Measurements from ENCODE around the gene MLN. TPM values are rescaled to one million over a fixed set of nuclear protein-coding genes. Genes with fewer than 3 reads are reported as not detected.

MLN gene
- total RNA-seq, 4 donors from 2014 or later, result not detected

- TF ChIP-seq, protein P1, sequence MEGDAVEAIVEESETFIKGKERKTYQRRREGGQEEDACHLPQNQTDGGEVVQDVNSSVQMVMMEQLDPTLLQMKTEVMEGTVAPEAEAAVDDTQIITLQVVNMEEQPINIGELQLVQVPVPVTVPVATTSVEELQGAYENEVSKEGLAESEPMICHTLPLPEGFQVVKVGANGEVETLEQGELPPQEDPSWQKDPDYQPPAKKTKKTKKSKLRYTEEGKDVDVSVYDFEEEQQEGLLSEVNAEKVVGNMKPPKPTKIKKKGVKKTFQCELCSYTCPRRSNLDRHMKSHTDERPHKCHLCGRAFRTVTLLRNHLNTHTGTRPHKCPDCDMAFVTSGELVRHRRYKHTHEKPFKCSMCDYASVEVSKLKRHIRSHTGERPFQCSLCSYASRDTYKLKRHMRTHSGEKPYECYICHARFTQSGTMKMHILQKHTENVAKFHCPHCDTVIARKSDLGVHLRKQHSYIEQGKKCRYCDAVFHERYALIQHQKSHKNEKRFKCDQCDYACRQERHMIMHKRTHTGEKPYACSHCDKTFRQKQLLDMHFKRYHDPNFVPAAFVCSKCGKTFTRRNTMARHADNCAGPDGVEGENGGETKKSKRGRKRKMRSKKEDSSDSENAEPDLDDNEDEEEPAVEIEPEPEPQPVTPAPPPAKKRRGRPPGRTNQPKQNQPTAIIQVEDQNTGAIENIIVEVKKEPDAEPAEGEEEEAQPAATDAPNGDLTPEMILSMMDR (IDR thresholded peaks at IDR 0.05), result peak in 2 of 3 donors; percentile 68 to 83
- ATAC-seq (ENCODE audit: low FRiP score) (peak; percentile 90), DNase-seq (ENCODE audit: low spot score) (no peak)
Observed at GRCh38 chr6:33771146-33772081, 32.4 kb downstream of the MLN start.

DNA sequence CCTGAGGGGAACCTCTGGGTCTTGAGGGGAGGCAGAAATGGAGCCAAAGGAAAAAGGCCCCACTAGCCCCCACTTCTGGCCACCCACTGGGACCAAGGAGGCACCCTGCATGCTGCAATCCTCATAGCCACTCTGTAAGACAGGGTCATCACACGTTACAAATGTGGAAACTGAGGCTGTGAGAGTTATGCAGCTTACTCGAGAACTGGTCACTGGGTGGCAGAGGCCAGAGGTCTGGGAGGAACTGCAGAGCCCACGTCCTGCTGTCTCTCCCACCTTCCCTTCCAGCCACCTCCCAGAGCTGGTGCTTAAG is 33.0 kb downstream of the MLN start:
- DNase-seq (ENCODE audit: low spot score) (no peak), ATAC-seq (ENCODE audit: low FRiP score) (no peak)
- TF ChIP-seq, protein P1 (IDR thresholded peaks at IDR 0.05), result no peak

DNA sequence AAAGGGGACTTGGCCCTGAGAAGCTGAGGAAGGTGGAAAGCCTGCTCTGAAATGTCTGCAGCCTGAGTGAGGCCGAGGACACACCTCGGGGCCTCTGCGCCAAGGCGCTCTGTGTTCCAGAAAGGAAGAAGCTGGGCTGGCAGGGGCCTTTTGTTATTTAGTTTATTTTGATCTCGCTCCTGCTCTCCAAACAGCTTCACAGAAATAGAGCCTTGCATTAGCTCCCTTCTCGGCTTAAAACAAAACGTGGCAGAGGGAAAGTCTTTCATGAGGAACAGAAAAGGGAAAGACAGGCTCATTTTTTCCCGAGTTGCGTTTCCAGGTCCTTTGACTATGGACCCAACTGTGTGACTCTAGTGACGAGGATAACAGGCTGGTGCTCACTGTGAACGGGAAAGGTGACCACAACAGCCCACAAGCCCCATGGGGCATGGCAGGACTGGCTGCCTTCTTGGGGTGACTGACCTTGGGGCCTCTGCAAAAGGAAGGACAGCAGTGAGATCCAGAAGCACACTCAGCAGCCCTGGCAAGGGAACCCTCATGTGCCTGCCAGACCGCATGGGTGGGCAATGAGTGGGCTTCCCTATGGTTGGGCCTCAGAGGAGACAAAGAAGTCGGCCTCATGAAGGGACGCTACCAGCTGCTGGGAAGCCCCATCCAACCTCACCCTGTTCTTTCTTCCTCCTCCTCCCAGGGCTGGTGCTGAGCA is 33.5 kb downstream of the MLN start:
- TF ChIP-seq, protein P1 (IDR thresholded peaks at IDR 0.05), result no peak
- no peak for DNase-seq (ENCODE audit: low spot score)
- ATAC-seq (ENCODE audit: low FRiP score), result no peak

DNA sequence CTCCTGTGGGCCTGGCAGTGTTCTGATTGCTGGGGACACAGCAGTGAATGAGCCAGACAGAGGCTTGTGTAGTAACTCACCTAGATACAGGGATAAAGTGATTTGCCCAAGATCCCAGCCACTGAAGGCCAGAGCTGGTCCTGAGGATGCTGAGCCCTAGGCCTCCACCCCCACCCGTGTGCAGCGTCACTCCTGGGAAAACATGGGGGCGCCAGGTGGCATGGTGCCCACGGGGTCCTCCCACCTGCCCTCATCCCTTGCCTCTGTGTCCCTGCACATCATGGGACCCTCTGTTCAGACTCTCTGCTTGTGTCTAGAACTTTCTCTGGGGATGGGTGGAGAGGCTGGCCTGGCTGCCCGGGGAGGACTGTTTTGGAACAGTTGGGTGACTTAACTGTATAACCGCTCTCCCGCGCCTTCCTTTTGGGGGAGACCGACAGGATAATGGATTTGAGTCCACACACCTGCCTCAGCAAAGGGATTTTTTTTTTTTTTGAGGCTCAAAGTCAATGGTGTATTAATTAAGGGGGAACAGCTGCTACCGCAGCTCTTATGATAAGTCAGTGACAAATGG is 34.5 kb downstream of the MLN start:
- DNase-seq (ENCODE audit: low spot score) (no peak), ATAC-seq (ENCODE audit: low FRiP score) (no peak)
- TF ChIP-seq, protein P1 (IDR thresholded peaks at IDR 0.05), result no peak

DNA sequence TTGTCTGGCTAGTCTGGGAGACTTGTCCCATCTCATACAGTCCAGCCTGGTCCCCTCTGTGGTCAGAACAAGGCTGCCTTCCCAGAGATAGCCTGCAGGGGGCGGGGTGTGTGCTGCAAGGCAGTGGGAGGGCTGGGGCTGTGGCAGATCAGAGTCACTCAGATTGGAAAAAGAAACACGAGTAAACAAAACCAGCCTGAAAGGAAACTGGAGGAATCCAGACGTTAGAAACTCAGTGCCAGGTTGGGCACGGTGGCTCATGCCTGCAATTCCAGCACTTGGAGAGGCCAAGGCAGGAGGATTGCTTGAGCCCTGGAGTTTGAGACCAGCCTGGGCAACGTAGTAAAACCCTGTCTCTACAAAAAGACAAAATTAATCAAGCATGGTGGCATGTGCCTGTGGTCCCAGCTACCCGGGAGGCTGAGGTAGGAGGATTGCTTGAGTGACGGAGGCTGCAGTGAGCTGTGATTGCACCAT is 35.1 kb downstream of the MLN start:
- TF ChIP-seq, protein P1 (IDR thresholded peaks at IDR 0.05), result peak in 1 of 3 donors; percentile 8
- no peak for ATAC-seq (ENCODE audit: low FRiP score)
- DNase-seq (ENCODE audit: low spot score), result peak; percentile 82

- DNase-seq (ENCODE audit: low spot score) (no peak), ATAC-seq (ENCODE audit: low FRiP score) (no peak)
- TF ChIP-seq, protein P1 (IDR thresholded peaks at IDR 0.05), result no peak
Observed at GRCh38 chr6:33766921-33767907, 36.6 kb downstream of the MLN start.
